Endodermal cell (in vitro differentiated cells): ENCODE measurements around the gene FLRT2. TPM values are rescaled to one million over a fixed set of nuclear protein-coding genes. Genes with fewer than 3 reads are reported as not detected.

ENCODE experiments used
- DNase-seq: peaks from one replicate; pipeline ENCODE4 v3.0.0-alpha.2; 2017
- H3K27ac ChIP-seq: 2 replicates; pipeline ENCODE4 v1.5.1; 2013; ENCODE audit warnings: mild to moderate bottlenecking, low read depth, low read length, moderate library complexity
- H3K27me3 ChIP-seq: 2 replicates; pipeline ENCODE4 v1.6.1; 2013; ENCODE audit warnings: mild to moderate bottlenecking, low read length, moderate library complexity; ENCODE audit not compliant: insufficient read depth, control insufficient read depth, poor library complexity, severe bottlenecking
- H3K36me3 ChIP-seq: 2 replicates; pipeline ENCODE4 v1.7.0; 2013; ENCODE audit warnings: mild to moderate bottlenecking, low read length, moderate library complexity; ENCODE audit not compliant: control insufficient read depth, insufficient read depth
- H3K4me1 ChIP-seq: one replicate; pipeline ENCODE4 v1.7.0; 2013; ENCODE audit warnings: low read length; ENCODE audit not compliant: control insufficient read depth, insufficient read depth
- H3K4me3 ChIP-seq: 2 replicates; pipeline ENCODE4 v1.5.1; 2013; ENCODE audit warnings: mild to moderate bottlenecking, low read length, moderate library complexity
- H3K9ac ChIP-seq: 2 replicates; pipeline ENCODE4 v1.6.1; 2013; ENCODE audit warnings: mild to moderate bottlenecking, low read length, moderate library complexity; ENCODE audit not compliant: poor library complexity, severe bottlenecking; ENCODE audit errors: extremely low read depth
- H3K9me3 ChIP-seq: 2 replicates; pipeline ENCODE4 v1.6.1; 2013; ENCODE audit warnings: mild to moderate bottlenecking, low read length, moderate library complexity; ENCODE audit not compliant: control insufficient read depth
- H3K27ac Mint-ChIP-seq: 2 replicates; pipeline ENCODE4 v1.8.0; 2020; ENCODE audit warnings: mixed read lengths
- H3K27me3 Mint-ChIP-seq: 2 replicates; pipeline ENCODE4 v1.8.0; 2021; ENCODE audit warnings: mild to moderate bottlenecking, mixed read lengths; ENCODE audit not compliant: insufficient read depth
- H3K36me3 Mint-ChIP-seq: 2 replicates; pipeline ENCODE4 v1.8.0; 2020; ENCODE audit warnings: low read depth, mixed read lengths
- H3K4me1 Mint-ChIP-seq: 2 replicates; pipeline ENCODE4 v1.8.0; 2020; ENCODE audit warnings: mixed read lengths
- H3K4me3 Mint-ChIP-seq: 2 replicates; pipeline ENCODE4 v1.8.0; 2020; ENCODE audit warnings: mild to moderate bottlenecking, moderate library complexity, mixed read lengths
- H3K9me3 Mint-ChIP-seq: 2 replicates; pipeline ENCODE4 v1.8.0; 2020; ENCODE audit warnings: mild to moderate bottlenecking, mixed read lengths
- WGBS, 2 experiments: methylation state at CpG; one replicate each; pipeline versions ENCODE4 v1.1.5 to v1.1.7; 2013; ENCODE audit warnings: missing lambda C conversion rate in 2 of 2, mixed read lengths in 1 of 2; ENCODE audit not compliant: insufficient coverage in 1 of 2, insufficient read length in 1 of 2; 5-methylcytosine and 5-hydroxymethylcytosine counted together
- total RNA-seq, 2 donors: library from RNA; stranded (reverse); fragmentation: NEBNext Ultra II Directional in 1 of 2; extraction: Animal tissue kit (Norgen Biotek cat#: 25700) in 1 of 2; gene quantifications; 2 replicates in 1 of 2; 3 replicates in 1 of 2; pipeline ENCODE4 v1.2.1, GENCODE V29; 2021
- TF ChIP-seq, protein P1 (sequence below): fragments of 200-600 bp; sonication (generic); conservative IDR thresholded peaks from 2 replicates; pipeline ENCODE4 v1.5.0; 2021; ENCODE audit warnings: antibody characterized with exemption, mild to moderate bottlenecking

The FLRT2 gene
- total RNA-seq, 2 donors from 2014 or later, result 26.8 to 36.4 TPM

DNA sequence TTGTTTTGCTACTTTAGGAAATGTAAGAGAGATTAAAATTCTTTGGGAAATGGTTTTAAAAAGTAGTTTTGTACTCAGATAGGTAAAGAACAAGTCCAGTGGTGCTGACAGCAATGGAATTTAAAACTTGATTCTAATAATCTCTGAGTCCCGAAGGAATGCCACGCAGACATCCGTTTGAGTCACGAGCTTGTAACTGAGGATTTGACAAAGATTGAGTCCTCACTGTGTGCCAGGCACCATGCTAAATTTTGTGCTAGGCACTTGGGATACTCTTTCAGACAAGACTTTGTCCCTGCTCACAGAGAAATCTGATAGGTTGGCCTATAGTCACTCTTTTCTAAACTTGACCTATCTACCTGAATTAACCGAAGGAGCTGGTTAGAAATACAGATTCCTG, 12.7 kb downstream of the FLRT2 start:
- Mint-ChIP-seq H3K36me3 (peaks cover 21% of the 10 kb centered on the region), H3K4me1 (peaks cover 8% of the 10 kb centered on the region), H3K4me3 (no peak overlapping the region), H3K27ac (no peak overlapping the region), H3K27me3 (no peaks in the 10 kb centered on the region), H3K9me3 (no peaks in the 10 kb centered on the region)
- Histone ChIP-seq H3K27ac (no peak overlapping the region), H3K9ac (no peak overlapping the region), H3K27me3 (no peaks in the 10 kb centered on the region), H3K4me1 (no peaks in the 10 kb centered on the region), H3K36me3 (peaks cover 44% of the 10 kb centered on the region), H3K4me3 (no peak overlapping the region), H3K9me3 (no peaks in the 10 kb centered on the region)
- TF ChIP-seq, protein P1, sequence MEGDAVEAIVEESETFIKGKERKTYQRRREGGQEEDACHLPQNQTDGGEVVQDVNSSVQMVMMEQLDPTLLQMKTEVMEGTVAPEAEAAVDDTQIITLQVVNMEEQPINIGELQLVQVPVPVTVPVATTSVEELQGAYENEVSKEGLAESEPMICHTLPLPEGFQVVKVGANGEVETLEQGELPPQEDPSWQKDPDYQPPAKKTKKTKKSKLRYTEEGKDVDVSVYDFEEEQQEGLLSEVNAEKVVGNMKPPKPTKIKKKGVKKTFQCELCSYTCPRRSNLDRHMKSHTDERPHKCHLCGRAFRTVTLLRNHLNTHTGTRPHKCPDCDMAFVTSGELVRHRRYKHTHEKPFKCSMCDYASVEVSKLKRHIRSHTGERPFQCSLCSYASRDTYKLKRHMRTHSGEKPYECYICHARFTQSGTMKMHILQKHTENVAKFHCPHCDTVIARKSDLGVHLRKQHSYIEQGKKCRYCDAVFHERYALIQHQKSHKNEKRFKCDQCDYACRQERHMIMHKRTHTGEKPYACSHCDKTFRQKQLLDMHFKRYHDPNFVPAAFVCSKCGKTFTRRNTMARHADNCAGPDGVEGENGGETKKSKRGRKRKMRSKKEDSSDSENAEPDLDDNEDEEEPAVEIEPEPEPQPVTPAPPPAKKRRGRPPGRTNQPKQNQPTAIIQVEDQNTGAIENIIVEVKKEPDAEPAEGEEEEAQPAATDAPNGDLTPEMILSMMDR, result no peak
- WGBS, 2 experiments, result 96 to 97% methylated on average over 4 to 5 of the region's 5 CpGs
- DNase-seq, result no peak

DNA sequence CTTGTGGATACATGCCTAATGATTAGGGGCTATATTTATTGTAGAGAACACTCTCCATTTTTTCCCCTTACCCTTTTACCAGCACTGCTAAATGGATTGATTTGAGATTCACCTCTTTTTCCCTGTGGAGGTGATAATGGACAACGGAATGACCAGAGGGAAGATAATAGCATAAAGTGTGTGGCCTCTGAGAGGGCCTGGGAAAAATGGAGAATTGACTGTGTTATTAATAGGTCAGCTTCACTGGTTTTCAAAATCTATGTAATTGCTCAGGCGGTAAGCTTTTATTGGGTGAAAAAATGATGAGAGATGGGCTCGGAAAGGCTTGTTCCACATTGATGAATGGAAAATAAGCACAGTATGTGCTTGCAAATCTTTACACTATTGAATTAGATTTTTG, 15.8 kb downstream of the FLRT2 start:
- Mint-ChIP-seq H3K27me3 (no peaks in the 10 kb centered on the region), H3K9me3 (peaks cover 2% of the 10 kb centered on the region), H3K4me1 (peaks cover 11% of the 10 kb centered on the region), H3K36me3 (peaks cover 39% of the 10 kb centered on the region), H3K27ac (no peak overlapping the region), H3K4me3 (no peak overlapping the region)
- no peak overlapping the region for H3K27ac ChIP-seq
- TF ChIP-seq, protein P1, result no peak
- no peak overlapping the region for H3K9ac ChIP-seq
- WGBS, 2 experiments, result 80 to 88% methylated on average over 3 of the region's 3 CpGs
- no peak overlapping the region for H3K4me3 ChIP-seq
- no peaks in the 10 kb centered on the region for H3K4me1 ChIP-seq
- peaks cover 59% of the 10 kb centered on the region for H3K36me3 ChIP-seq
- no peaks in the 10 kb centered on the region for H3K9me3 ChIP-seq
- H3K27me3 ChIP-seq, result no peaks in the 10 kb centered on the region
- no peak for DNase-seq

DNA sequence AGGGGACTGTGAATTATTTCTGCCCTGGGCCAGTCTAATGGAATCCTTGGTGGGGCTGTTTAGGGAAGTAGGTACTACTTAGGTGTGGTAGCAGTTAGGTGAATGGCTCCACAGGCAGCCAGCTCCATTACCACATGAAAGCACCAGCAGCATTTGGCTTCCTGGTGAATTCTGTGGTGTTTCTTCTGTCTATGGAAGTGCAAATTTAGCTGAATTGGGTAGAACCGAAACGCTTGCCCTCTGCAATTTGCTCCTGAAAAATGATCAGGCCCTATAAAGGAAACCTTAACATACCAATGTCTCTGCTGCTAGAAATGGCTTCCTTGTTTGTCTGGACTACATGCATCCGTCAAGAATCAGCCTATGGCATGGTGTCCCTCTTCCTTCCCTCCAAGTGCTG, 16.4 kb downstream of the FLRT2 start:
- H3K27me3 Mint-ChIP-seq, result no peaks in the 10 kb centered on the region
- Histone ChIP-seq H3K4me1 (no peaks in the 10 kb centered on the region), H3K4me3 (no peak overlapping the region), H3K9me3 (no peaks in the 10 kb centered on the region), H3K27ac (no peak overlapping the region), H3K36me3 (peaks cover 52% of the 10 kb centered on the region), H3K9ac (no peak overlapping the region), H3K27me3 (no peaks in the 10 kb centered on the region)
- H3K27ac Mint-ChIP-seq, result no peak overlapping the region
- H3K4me1 Mint-ChIP-seq, result peaks cover 11% of the 10 kb centered on the region
- no peak overlapping the region for H3K4me3 Mint-ChIP-seq
- TF ChIP-seq, protein P1, result no peak
- WGBS, 2 experiments, result 41 to 63% methylated on average over 3 of the region's 3 CpGs
- peak; percentile 64 for DNase-seq
- H3K9me3 Mint-ChIP-seq, result peaks cover 2% of the 10 kb centered on the region
- peaks cover 40% of the 10 kb centered on the region for H3K36me3 Mint-ChIP-seq
